COR-L47 (cell line): ENCODE measurements around the gene RELL2.

Experiments used
- DNase-seq: peaks from one replicate; lab custom pipeline; 2025; lab: John Stamatoyannopoulos, UW

Gene RELL2

GRCh38 chr5:141649056-141649688 lies 12.4 kb downstream of the RELL2 start:
- no peak for DNase-seq

- DNase-seq, result no peak
Observed at GRCh38 chr5:141649972-141650371, 13.2 kb downstream of the RELL2 start.

GRCh38 chr5:141650851-141651727 lies 14.3 kb downstream of the RELL2 start, which contains the start of gene FCHSD1:
Gene FCHSD1, minus strand, starts transcription at chr5:141651418. Its CDS starts 50 bp downstream, at chr5:141651368.
- peak; percentile 32 for DNase-seq

- DNase-seq, result no peak
Observed at GRCh38 chr5:141651728-141652105, 14.9 kb downstream of the RELL2 start.

- DNase-seq, result no peak
Observed at GRCh38 chr5:141654298-141654697, 17.5 kb downstream of the RELL2 start.

- DNase-seq, result no peak
Observed at GRCh38 chr5:141655020-141655419, 18.2 kb downstream of the RELL2 start.

GRCh38 chr5:141656396-141656795 lies 19.6 kb downstream of the RELL2 start:
- no peak for DNase-seq

- no peak for DNase-seq
Observed at GRCh38 chr5:141657404-141657803, 20.6 kb downstream of the RELL2 start.

- no peak for DNase-seq
Observed at GRCh38 chr5:141657937-141658545, 21.2 kb downstream of the RELL2 start.

GRCh38 chr5:141662028-141662427 lies 25.2 kb downstream of the RELL2 start:
- DNase-seq, result no peak

GRCh38 chr5:141663506-141663905 lies 26.7 kb downstream of the RELL2 start:
- no peak for DNase-seq

- DNase-seq, result peak; percentile 19
Observed at GRCh38 chr5:141664733-141665461, 28.1 kb downstream of the RELL2 start.

GRCh38 chr5:141665995-141666940 lies 29.5 kb downstream of the RELL2 start:
- DNase-seq, result no peak

- DNase-seq, result no peak
Observed at GRCh38 chr5:141668601-141669265, 31.9 kb downstream of the RELL2 start.

GRCh38 chr5:141669520-141669919 lies 32.7 kb downstream of the RELL2 start:
- DNase-seq, result no peak

- DNase-seq, result no peak
Observed at GRCh38 chr5:141672071-141672840, 35.5 kb downstream of the RELL2 start.

- no peak for DNase-seq
Observed at GRCh38 chr5:141672841-141673813, 36.3 kb downstream of the RELL2 start.

- no peak for DNase-seq
Observed at GRCh38 chr5:141674747-141675146, 38.0 kb downstream of the RELL2 start.

- DNase-seq, result no peak
Observed at GRCh38 chr5:141675672-141676071, 38.9 kb downstream of the RELL2 start.
